ENCODE measurements around the gene SCGB1A1. TPM values are rescaled to one million over a fixed set of nuclear protein-coding genes. Genes with fewer than 3 reads are reported as not detected.

The SCGB1A1 gene
- total and polyA plus RNA-seq, 4 donors, result not detected

- Histone ChIP-seq H3K27me3 (ENCODE audit: control insufficient read depth in 4 of 4, insufficient read depth in 4 of 4, low read length in 3 of 4) (no peaks in the 10 kb centered on the region), H3K9ac (ENCODE audit: low read depth in 1 of 2, low read length in 2 of 2) (no peak overlapping the region), H3K9me3 (ENCODE audit: control insufficient read depth in 4 of 4, low read length in 3 of 4) (no peaks in the 10 kb centered on the region), H3K27ac (ENCODE audit: low read depth in 1 of 2, low read length in 2 of 2) (peak overlapping the region; percentile 26 to 40), H3K4me3 (ENCODE audit: low read depth in 1 of 3, low read length in 3 of 3) (no peak overlapping the region), H3K4me1 (ENCODE audit: control insufficient read depth in 4 of 4, insufficient read depth in 4 of 4, low read length in 3 of 4) (peaks cover 2 to 14% (median 8%) of the 10 kb centered on the region in 4 donors), H3K36me3 (ENCODE audit: control insufficient read depth in 4 of 4, insufficient read depth in 3 of 4, low read depth in 1 of 4, low read length in 3 of 4) (no peaks in the 10 kb centered on the region)
- DNase-seq (ENCODE audit: low spot score), result no peak
- no peak for TF ChIP-seq FOXA2 (IDR thresholded peaks at IDR 0.05)
- TF ChIP-seq REST (IDR thresholded peaks at IDR 0.05), result peak; percentile 73
- 73% methylated on average over 23 of the region's 23 CpGs for WGBS
Measured at GRCh38 chr11:62439785-62440602, 21.2 kb downstream of the SCGB1A1 start.

DNA sequence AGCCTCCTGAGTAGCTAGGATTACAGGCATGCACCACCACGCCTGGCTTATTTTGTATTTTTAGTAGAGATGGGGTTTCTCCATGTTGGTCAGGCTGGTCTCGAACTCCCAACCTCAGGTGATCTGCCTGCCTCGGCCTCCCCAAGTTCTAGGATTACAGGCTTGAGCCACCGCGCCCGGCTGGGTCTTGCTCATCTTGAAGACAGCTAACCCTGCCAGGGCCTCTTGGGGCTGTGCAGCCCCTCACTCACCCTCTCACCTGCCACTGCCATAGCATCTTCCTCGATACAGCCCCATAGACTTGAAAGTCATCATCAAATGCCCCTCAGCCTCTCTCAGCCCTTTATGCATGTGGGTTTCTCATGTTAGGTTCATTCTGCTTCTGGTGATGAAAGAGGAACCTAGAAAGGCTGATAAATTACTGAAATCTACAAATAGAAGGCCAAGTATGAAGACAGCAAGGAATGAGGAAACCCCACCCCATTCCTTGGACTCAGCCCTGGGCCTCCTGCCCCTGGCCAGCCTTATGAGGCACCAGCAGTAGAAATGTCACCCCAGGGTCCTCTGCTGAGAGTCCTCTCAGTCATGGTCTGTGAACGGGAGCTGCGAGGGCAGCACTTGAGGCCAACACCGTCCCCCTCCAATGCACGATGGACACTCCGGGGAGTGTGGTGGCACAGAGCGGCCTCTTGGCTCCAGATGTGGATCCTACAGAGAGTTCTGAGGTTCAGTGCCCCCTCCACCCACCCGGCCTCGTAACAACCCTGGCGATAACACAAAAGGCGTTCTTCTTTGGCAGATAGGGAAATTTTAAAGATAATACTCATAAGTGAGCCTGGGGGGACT lies 24.8 kb downstream of the SCGB1A1 start:
- peaks cover 4 to 16% (median 11%) of the 10 kb centered on the region in 4 donors for H3K4me1 ChIP-seq (ENCODE audit: control insufficient read depth in 4 of 4, insufficient read depth in 4 of 4, low read length in 3 of 4)
- peak overlapping the region; percentile 10 to 13 for H3K27ac ChIP-seq (ENCODE audit: low read depth in 1 of 2, low read length in 2 of 2)
- 85% methylated on average over 17 of the region's 17 CpGs for WGBS
- H3K36me3 ChIP-seq (ENCODE audit: control insufficient read depth in 4 of 4, insufficient read depth in 3 of 4, low read depth in 1 of 4, low read length in 3 of 4), result no peaks in the 10 kb centered on the region
- H3K9ac ChIP-seq (ENCODE audit: low read depth in 1 of 2, low read length in 2 of 2), result no peak overlapping the region
- DNase-seq (ENCODE audit: low spot score), result no peak
- H3K9me3 ChIP-seq (ENCODE audit: control insufficient read depth in 4 of 4, low read length in 3 of 4), result no peaks in the 10 kb centered on the region
- no peak overlapping the region for H3K4me3 ChIP-seq (ENCODE audit: low read depth in 1 of 3, low read length in 3 of 3)
- TF ChIP-seq RXRA (IDR thresholded peaks at IDR 0.05) (no peak), YY1 (IDR thresholded peaks at IDR 0.05) (no peak), HNF4A (conservative IDR thresholded peaks at IDR 0.05) (no peak), NR2F2 (IDR thresholded peaks at IDR 0.05) (no peak), JUND (IDR thresholded peaks at IDR 0.05) (no peak), TAF1 (conservative IDR thresholded peaks at IDR 0.05) (no peak), ZBTB33 (IDR thresholded peaks at IDR 0.05) (no peak), EGR1 (IDR thresholded peaks at IDR 0.05; ENCODE audit: low read depth in 2 of 2) (no peak), SP1 (IDR thresholded peaks at IDR 0.05) (no peak), GABPA (IDR thresholded peaks at IDR 0.05 in 1 of 2, conservative IDR thresholded peaks at IDR 0.05 in 1 of 2) (no peak), REST (IDR thresholded peaks at IDR 0.05) (no peak), MAX (IDR thresholded peaks at IDR 0.05) (no peak), FOXA2 (IDR thresholded peaks at IDR 0.05) (no peak), HNF4G (IDR thresholded peaks at IDR 0.05) (no peak), FOXA1 (IDR thresholded peaks at IDR 0.05) (no peak), RAD21 (IDR thresholded peaks at IDR 0.05) (no peak)
- TF ChIP-seq, protein P1, sequence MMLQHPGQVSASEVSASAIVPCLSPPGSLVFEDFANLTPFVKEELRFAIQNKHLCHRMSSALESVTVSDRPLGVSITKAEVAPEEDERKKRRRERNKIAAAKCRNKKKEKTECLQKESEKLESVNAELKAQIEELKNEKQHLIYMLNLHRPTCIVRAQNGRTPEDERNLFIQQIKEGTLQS (IDR thresholded peaks at IDR 0.05), result no peak
- TF ChIP-seq, protein P2, sequence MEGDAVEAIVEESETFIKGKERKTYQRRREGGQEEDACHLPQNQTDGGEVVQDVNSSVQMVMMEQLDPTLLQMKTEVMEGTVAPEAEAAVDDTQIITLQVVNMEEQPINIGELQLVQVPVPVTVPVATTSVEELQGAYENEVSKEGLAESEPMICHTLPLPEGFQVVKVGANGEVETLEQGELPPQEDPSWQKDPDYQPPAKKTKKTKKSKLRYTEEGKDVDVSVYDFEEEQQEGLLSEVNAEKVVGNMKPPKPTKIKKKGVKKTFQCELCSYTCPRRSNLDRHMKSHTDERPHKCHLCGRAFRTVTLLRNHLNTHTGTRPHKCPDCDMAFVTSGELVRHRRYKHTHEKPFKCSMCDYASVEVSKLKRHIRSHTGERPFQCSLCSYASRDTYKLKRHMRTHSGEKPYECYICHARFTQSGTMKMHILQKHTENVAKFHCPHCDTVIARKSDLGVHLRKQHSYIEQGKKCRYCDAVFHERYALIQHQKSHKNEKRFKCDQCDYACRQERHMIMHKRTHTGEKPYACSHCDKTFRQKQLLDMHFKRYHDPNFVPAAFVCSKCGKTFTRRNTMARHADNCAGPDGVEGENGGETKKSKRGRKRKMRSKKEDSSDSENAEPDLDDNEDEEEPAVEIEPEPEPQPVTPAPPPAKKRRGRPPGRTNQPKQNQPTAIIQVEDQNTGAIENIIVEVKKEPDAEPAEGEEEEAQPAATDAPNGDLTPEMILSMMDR (IDR thresholded peaks at IDR 0.05; ENCODE audit: low read depth, low read length, missing input control), result no peak
- H3K27me3 ChIP-seq (ENCODE audit: control insufficient read depth in 4 of 4, insufficient read depth in 4 of 4, low read length in 3 of 4), result no peaks in the 10 kb centered on the region

Measured in liver (tissue), 9 donors.